Stimulated activated CD4-positive, alpha-beta T cell treated with anti-CD3 and anti-CD28 coated beads, TNF-alpha, amount 100 ng/mL, for 4 hours (primary cell): ENCODE results near the gene IFI6.
"Not testable (repeated sequence)": the region's sequence is repeated elsewhere in the genome, so short reads cannot be mapped to it uniquely, and the experiment has no call there.

Experiments
- DNase-seq, 3 experiments: peaks; one replicate each; pipeline ENCODE4 v3.0.0-alpha.2; 2020; ENCODE audit warnings: low read depth in 3 of 3

IFI6 gene

DNA sequence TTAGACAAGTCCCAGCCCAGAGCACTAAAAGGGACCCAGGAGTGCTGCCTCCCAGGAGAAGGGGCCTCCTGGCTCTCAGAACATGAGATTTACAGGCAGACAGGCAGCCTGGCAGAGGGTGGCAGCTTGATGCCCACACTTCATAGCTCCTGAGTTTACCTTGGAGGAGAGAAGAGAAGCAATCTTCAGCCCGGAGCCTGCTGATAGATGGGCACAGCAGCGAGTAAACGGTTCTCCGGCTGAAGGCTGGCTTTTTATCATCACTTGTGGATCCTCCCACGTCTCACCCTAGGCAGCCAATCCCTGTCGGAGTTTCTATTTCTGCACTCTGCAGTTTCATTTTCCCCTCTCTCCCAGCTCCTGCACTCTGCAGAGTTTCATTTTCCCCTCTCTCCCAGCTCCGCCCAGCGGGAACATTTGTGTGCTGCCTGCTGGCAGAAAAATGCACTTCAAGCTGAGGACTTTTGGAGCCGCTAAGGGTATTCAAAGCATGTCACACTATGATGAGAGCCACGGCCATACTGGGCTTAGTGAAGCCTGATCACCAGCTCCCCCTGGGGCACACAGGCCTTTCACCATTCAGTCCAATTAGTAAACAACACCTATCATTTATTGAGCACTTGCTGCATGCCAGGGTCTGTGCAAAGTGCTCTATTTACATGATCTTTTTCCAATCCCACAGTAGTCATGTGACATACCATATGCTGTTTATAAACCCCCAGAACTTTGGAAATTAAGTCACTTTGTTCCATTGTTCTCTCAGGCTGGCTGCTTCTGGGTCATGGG, at the start of gene IFI6:
TSS of gene IFI6 (minus strand) at position 229 of the 786 bp plus-strand sequence. CDS start 2,878 bp downstream, outside the sequence.
- DNase-seq: peak; percentile 40 to 65 (median 65)

DNA sequence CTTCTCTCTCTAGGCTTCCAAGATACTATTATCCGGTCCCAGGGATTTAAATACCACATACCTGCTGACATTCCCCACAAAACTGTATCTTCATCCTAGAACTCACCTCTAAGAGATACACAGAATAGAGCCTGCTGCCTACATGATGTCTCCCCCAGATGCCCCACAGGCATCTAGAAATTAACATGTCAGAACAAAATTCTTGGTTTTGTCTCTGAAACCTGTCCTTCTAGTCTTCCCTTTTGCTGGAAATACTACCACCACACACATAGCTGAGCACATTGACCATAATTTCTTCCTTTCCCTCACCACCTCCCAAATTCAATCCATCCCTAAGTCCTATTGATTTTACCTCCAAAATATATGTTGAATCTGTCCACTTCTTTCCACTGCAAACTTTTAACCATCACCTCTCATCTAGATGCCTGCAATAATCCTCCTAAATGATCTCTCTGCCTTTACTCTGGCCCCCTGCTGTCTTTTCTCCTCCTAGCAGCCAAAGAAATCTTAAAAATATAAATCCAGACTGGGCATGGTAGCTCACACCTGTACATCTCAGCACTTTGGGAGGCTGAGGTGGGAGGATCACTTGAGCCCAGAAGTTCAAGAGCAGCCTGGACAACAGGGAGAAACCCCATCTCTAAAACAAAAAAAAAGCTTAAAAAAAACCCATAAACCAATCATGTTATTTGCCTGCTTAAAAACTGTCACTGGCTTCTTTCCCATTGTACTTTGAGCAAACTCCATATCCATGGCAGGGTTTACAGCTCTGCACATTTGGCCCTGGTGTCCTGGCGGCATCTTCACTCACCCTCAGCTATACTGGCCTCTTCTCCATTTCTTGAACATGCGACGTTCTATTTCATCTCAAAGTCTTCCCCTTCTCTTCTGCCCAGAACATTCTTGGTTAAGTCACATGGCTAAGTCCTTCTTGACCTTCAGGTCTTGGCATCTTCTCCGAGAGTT, 47.6 kb upstream of the IFI6 start:
- DNase-seq: no peak

DNA sequence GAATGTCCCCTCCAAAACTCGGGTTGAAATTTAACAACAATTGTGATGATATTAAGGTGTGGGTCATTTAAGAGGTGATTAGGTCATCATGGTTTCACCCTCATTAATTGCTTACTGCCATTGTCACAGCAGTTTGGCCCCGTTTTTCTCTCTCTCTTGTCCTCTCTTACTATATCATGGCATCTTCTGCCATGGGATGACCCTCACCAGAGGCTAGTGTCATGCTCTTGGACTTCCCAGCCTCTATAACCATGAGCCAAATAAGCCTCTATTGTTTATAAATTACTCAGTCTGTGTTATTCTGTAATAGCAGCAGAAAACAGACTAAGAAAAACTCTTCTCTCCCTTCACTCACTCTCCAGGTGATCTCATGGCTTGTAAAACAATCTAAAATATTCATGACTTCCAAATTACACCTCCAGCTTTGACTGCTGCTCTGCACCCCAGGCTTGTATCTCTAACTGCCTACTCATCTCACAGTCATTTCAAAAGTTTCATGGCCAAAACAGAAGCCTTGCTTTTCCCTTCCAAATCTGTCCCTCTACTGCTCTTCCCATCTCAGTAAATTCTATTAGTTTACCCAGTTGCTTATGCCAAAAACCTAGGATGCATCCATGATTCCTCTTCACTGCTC, 44.4 kb upstream of the IFI6 start:
- no peak for DNase-seq

DNA sequence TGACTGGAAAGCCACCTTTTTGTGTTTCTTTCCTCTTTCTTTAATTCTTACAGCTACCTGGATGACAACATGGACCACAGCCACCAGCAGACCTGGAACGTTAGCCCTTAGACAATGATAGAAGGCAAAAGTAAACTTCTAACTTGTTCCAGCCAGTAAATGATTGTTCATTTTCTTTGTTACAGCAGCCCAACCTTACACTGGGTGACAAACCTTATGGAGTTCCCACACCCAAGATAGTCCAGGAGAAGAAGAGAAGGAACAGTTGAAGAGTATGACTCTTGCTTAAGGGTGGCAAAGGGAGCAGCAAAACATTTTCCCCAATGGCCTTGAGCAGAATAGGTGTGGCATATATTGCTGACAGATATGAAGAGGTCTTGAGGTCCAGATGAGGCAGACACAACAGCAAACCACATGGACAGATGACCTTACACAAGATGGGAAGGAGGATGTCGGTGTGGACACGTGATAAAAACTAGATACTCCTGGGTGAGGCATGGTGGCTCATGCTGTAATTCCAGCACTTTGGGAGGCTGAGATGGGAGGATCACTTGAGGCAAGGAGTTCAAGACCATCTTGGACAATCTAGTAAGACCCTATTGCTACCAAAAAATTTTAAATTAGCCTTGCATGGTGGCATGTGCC, 42.0 kb upstream of the IFI6 start:
- no peak for DNase-seq

GRCh38 chr1:27713139-27713725, 41.2 kb upstream of the IFI6 start:
- DNase-seq: no peak

GRCh38 chr1:27710574-27710973, 38.6 kb upstream of the IFI6 start:
- no peak for DNase-seq

DNA sequence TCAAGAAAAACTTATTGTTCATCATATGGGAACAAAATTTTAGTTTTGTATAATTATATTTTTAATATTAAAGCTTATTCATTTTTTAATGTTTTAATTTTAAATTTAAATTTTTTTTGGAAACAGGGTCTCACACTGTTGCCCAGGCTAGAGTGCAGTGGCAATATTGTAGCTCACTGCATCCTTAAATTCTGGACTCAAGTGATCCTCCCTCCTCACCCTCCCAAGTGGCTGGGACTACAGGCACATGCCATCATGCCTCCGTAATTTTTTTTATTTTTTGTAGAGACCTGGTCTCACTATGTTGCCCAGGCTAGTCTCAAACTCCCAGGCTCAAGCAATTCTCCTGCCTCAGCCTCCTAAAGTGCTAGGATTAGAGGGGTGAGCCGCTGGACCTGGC, 33.6 kb upstream of the IFI6 start:
- no peak for DNase-seq

- no peak for DNase-seq
These were observed 33.0 kb upstream of the IFI6 start for GRCh38 chr1:27704958-27705357.

DNA sequence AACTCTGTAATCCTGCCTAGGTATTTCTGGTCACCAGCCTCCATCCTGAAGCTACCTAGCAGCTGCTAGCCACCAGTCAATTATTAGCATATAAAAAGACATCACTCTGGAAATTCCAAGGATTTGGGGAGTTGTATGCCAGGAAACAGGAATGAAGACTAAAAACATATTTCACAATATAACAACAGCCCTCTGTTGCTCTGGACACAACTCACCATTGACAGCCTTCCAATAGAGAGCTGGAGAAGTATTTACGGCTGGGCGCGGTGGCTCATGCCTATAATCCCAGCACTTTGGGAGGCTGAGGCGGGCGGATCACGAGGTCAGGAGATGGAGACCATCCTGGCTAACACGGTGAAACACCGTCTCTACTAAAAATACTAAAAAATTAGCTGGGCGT, 24.8 kb upstream of the IFI6 start:
- DNase-seq: not testable (repeated sequence)

DNA sequence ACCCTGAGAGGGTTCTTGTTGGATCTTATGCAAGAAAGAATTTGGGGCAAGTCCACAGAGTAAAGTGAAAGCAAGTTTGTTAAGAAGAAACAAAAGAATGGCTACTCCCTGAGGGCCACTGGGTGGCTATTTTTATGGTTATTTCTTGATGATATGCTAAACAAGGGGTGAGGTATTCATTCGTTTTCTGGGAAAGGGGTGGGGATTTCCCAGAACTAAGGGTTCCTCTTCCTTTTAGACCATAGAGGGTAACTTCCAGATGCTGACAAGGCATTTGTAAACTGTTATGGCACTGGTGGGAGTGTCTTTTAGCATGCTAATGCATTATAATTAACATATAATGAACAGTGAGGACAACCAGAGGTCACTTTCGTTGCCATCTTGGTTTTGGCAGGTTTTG, 18.2 kb upstream of the IFI6 start:
- DNase-seq: no peak

- no peak for DNase-seq
These were observed 17.6 kb upstream of the IFI6 start for GRCh38 chr1:27689423-27690173.

DNA sequence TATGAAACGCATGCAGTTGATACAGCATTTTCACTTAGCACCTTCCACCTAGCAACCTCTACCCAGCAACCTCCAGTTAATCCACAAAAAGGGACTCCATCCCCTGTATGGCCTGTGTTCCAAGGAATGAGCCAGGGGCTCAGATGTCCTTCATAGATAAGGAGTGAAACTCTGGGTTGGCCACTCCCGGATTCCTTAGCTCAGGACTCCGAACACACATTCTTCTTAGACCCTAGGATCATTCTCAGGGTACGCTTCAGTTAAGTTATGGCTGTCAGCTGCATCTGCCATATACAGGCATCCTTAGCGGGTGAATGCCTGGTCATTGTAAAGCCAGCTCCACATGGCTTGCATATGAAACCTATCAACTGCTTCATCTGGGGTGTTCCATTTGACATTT, 15.9 kb upstream of the IFI6 start:
- DNase-seq: no peak

GRCh38 chr1:27686223-27686990, 14.4 kb upstream of the IFI6 start:
- no peak for DNase-seq

GRCh38 chr1:27684176-27684575, 12.2 kb upstream of the IFI6 start:
- DNase-seq: no peak

GRCh38 chr1:27682351-27682944, 10.5 kb upstream of the IFI6 start:
- DNase-seq: no peak

- not testable (repeated sequence) for DNase-seq
These were observed 9.6 kb upstream of the IFI6 start for GRCh38 chr1:27681580-27681979.

- not testable (repeated sequence) for DNase-seq
These were observed 8.3 kb upstream of the IFI6 start for GRCh38 chr1:27680225-27680791.

- DNase-seq: no peak
These were observed 6.8 kb upstream of the IFI6 start for GRCh38 chr1:27678747-27679146.

GRCh38 chr1:27676410-27676809, 4.4 kb upstream of the IFI6 start:
- no peak for DNase-seq
